ENCODE data around the gene BATF3.
"Not testable (repeated sequence)": the region's sequence is repeated elsewhere in the genome, so short reads cannot be mapped to it uniquely, and the experiment has no call there.

The BATF3 gene, protein sequence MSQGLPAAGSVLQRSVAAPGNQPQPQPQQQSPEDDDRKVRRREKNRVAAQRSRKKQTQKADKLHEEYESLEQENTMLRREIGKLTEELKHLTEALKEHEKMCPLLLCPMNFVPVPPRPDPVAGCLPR
- total RNA-seq = 0.79 to 1.3 reads per million in 2 donors

GRCh38 chr1:212699625-212700222 lies at the start of gene BATF3:
TSS of gene BATF3 (minus strand) at chr1:212699840. CDS start at chr1:212699762, 78 bp downstream.
- DNase-seq = peak; percentile 34

DNA sequence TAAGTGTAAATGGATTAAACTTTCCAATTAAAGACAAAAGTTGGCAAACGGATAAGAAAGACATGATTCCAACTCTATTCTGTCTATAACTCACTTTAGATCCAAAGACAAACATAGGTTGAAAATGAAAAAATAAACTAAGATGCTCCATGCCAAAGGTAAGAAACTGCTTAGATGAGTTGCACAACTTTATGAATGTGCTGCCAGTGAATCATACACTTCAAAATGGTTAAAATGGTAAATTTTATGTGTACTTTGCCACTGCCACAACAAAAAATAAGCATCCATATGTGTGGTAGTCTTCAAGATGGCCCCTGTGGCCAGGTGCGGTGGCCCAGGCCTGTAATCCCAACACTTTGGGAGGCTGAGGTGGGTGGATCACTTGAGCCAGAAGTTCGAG lies 46.9 kb upstream of the BATF3 start:
- DNase-seq = no peak

DNA sequence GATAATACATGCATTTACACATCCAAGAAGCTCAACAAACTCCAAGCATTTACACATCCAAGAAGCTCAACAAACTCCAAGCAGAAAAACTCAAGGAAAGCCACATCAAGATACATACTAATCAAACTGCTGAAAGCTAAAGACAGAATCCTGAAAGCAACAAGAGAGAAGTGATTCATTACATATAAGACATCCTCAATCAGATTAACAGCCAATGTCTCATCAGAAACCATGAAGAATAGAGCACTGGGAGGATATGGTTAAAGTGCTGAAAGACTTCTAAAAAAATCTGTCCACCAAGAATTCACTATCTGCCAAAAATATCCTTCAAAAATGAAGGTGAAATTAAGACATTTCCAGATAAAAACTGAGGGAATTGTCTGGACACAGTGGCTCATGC lies 45.7 kb upstream of the BATF3 start:
- DNase-seq = no peak

DNA sequence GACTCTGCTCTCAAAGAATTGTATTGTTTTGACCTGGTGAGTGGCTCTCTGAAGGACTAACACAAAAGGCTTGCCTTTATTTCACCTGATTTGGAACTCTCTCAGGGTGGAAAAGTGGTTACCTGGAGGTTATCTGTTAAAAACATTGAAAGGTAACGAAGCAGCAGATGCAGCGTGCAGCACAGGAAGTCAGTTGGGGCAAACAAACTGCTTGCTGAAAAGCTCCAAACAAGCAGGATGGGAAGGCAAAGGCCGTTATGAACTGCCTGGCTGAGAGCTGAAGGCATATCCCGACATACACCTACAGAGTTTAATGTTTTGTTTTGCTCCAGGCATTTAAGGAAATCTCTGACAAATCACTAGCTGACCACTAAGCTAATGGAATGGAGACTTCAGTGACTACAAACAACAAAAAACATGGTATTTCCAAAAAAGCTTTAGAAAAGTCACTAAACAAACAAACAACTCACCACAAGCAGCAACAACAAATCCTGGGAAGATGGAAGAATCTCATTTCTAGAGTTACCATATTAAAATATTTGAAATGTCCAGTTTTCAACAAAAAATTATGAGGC lies 44.3 kb upstream of the BATF3 start:
- DNase-seq = no peak

DNA sequence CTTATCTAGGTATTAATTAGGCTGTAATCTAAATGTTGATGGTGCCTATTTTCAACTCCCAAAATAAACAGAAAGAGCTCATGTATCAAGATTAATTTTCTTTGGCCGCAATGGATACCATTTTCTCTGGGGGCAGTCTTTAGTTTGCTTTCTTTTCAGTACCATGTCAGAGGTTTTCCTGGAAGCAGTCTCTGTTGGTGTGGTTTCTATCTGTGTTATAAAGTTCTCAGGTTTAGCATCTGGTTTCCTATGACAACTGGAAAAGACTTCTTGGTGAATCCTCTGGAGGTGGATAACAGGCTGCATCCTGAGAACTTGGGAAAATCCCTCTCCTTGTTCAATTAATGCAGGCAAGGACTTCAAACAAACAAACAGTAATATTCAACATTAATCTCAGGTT lies 38.7 kb upstream of the BATF3 start:
- no peak for DNase-seq

DNA sequence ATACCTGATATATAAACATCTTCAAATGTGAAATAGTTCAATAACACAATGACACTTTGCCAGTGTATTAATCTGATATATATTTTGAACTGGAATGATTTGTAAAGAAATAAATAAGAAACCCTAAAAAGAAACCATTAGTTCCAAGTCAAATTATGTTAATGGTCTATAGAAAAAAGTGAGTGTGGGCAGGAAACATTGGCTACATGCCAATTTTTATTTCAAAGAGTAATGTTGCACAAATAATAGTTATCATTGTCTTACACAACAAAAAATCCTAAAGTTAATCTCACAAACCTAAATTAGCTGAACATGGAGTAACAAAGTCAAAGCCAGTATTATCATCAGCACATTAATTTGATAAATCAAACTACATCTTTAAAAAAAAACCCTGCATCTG lies 37.9 kb upstream of the BATF3 start:
- no peak for DNase-seq

DNA sequence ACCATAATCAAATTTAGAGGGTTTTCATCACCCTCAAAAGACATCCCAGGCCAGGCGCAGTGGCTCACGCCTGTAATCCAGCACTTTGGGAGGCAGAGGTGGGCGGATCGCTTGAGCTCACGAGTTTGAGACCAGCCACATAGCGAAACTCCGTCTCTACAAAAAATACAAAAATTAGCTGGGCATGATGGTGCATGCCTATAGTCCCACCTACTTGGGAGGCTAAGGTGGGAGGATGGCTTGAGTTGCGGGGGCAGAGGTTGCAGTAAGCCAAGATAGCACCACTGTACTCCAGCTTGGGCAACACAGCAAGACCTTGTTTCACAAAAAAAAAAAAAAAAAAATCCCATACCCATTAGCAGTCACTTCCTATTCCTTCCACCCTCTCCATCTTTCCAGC lies 33.5 kb upstream of the BATF3 start:
- no peak for DNase-seq

GRCh38 chr1:212731630-212732029 lies 32.0 kb upstream of the BATF3 start:
- DNase-seq = no peak

- DNase-seq = no peak
Observed at GRCh38 chr1:212728606-212729005, 29.0 kb upstream of the BATF3 start.

GRCh38 chr1:212727386-212728181 lies 27.9 kb upstream of the BATF3 start:
- no peak for DNase-seq

- not testable (repeated sequence) for DNase-seq
Observed at GRCh38 chr1:212724679-212725078, 25.0 kb upstream of the BATF3 start.

- no peak for DNase-seq
Observed at GRCh38 chr1:212722270-212722957, 22.8 kb upstream of the BATF3 start.

DNA sequence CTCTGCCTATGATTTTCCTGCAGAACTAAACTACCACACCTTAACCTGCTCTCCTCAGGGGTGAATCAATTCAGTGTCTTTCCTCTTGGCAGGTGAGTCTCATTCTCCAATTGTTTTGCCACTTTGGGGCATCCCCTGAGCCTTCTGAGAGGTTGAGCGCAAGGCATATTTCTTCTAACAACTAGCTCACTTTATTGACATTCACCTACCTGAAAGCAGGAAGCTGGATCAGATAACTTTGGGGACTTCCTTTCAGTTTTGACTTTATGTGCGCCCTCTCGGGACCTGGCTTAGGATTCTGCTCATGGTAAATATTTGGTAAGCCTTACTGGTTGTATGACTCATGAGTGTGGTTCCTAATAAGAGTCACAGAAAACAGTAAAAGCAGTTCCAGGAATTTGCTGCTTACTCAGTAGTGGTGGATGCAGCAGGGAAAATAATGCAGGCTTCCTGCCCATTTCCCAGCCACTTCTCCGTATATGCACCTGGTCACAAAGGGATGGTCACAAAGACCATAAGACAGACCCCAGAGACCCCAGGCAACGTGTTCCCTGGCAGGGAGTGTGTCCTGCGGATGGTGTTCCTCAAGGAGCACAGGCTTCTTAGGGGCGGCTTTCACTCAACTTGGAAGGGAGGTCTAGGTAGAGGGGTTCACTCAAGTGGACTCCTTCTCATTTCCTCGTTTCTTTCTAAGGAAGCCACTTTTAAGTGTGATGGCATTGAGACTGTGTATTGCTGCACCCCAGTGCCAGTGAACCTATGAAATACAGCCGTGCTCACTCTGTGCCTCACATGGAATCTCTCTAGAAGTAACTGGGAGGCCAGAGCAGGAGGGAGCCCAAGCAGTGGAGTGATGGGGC lies 22.0 kb upstream of the BATF3 start:
- DNase-seq = no peak

DNA sequence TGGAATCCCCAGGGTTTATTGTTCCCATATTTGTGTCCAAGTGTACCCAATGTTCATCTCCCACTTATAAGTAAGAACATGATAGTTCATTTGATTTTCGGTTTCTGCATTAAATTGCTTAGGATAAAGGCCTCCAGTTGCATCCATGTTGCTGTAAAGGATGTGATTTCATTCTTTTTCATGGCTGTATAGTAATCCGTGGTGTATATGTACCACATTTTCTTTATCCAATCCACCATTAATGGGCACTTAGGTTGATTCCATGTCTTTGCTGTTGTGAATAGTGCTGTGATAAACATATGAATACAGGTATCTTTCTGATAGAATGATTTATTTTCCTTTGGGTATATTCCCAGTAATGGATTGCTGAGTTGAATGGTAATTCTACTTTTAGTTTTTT lies 20.0 kb upstream of the BATF3 start:
- no peak for DNase-seq

DNA sequence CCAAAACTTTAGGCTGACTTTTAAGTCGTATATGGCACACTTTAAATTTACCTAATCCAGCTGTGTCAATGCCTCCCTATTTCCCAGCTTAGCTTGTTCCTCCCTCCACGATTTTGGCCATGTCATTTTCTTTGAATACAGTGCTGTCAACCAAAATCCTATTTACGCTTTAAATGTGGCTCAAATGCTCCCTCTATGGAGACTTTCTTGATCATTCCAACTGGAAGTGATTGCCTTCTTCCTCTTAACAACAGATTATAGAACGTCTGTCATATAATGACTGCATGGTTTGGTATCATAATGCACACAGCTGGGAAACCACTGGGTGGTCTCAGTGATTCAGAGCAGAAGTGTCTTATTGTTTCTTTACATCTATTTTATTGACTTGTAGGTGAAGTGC lies 18.9 kb upstream of the BATF3 start:
- no peak for DNase-seq

DNA sequence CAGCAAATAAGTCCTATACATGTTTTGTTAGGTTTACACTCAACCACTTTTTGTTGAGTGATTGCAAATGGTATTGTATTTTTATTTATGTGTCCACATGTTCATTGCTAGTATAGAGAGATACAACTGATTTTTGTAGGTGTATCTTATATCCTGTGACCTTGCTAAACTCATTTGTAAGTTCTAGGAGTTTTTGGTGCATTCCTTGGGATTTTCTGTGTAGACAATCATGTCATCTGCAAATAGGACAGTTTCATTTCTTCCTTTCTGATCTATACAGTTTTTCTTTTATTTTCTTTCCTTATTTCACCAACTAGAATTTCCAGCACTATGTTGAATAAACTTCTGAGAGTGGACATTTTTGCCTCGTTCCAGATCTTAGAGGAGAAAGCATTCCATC lies 16.5 kb upstream of the BATF3 start:
- no peak for DNase-seq

- DNase-seq = no peak
Observed at GRCh38 chr1:212713465-212714136, 14.0 kb upstream of the BATF3 start.

GRCh38 chr1:212712451-212713303 lies 13.0 kb upstream of the BATF3 start:
- DNase-seq = no peak

GRCh38 chr1:212711974-212712373 lies 12.3 kb upstream of the BATF3 start:
- not testable (repeated sequence) for DNase-seq

DNA sequence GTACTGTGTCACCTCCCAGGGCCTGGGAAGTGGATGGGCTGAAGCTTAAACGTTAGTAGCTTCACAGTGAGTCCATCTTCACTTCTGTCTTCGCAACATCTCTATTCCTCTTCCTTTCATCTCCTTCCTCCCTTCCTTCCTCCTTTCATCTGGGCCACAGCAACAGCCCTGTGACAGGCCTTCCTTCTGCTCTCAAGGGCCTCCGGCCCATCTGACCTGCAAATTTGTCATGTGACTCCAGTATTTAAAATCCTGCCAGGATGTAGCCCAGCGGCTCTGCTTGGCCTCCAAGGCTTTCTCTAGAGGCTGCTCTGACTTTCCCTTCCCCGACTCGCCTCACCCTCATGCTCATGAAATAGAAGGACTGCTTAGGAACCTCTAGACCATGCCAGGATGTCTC lies 10.9 kb upstream of the BATF3 start:
- no peak for DNase-seq

Measured in activated gamma-delta T cell (primary cell).